ENCODE results near the gene PRKCH.

PRKCH gene

DNA sequence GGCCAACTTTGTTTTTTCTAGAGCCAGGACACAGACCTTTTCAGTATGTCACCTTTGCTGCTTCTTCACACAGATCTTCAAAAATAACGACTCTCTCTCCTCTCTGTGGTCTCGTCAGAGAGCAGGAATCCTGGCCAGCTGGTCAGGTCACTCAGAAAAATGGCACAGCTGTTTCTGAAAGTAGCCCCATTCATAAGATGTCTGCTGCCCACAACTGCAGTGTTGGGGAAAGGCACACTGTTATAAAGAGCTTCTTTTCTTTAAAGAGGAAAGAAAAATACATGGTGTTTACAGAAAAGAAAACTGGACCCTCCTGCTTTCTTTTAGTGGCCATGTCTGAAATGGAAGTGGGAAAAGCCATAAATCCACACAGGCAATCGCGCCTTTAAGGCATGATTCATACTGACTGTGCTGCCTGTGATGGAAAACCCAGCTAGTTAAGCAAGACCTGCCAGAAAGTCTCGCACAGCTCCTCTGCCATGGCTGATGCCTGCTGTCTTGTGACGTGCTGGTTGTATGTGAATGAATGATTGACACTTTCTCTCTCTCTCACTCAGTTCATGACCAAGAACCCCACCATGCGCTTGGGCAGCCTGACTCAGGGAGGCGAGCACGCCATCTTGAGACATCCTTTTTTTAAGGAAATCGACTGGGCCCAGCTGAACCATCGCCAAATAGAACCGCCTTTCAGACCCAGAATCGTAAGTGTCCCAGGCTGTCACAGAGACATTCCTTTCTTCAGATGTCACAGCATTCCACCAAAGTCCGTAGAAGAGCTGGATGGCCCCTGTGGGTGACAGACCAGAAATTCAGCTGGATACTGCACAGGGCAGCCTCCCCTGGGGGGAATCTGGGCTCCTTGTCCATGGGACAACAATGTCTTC, 226.0 kb downstream of the PRKCH start:
- no peak overlapping the region for H3K4me3 ChIP-seq (ENCODE audit: low read depth, low read length)
- in situ Hi-C loops (cut with HindIII; ENCODE audit: low sequenced_read_pairs), result no loop called here
- no peak for DNase-seq (ENCODE audit: low read depth)
- TF ChIP-seq, protein P1, sequence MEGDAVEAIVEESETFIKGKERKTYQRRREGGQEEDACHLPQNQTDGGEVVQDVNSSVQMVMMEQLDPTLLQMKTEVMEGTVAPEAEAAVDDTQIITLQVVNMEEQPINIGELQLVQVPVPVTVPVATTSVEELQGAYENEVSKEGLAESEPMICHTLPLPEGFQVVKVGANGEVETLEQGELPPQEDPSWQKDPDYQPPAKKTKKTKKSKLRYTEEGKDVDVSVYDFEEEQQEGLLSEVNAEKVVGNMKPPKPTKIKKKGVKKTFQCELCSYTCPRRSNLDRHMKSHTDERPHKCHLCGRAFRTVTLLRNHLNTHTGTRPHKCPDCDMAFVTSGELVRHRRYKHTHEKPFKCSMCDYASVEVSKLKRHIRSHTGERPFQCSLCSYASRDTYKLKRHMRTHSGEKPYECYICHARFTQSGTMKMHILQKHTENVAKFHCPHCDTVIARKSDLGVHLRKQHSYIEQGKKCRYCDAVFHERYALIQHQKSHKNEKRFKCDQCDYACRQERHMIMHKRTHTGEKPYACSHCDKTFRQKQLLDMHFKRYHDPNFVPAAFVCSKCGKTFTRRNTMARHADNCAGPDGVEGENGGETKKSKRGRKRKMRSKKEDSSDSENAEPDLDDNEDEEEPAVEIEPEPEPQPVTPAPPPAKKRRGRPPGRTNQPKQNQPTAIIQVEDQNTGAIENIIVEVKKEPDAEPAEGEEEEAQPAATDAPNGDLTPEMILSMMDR (IDR thresholded peaks at IDR 0.05; ENCODE audit: low read depth, low read length, missing control alignments), result no peak

- in situ Hi-C loops (cut with HindIII; ENCODE audit: low sequenced_read_pairs), result no loop called here
- TF ChIP-seq, protein P1 (IDR thresholded peaks at IDR 0.05; ENCODE audit: low read depth, low read length, missing control alignments), result no peak
- DNase-seq (ENCODE audit: low read depth), result no peak
- H3K4me3 ChIP-seq (ENCODE audit: low read depth, low read length), result no peak overlapping the region
These were observed 228.0 kb downstream of the PRKCH start for GRCh38 chr14:61549425-61549824.

GRCh38 chr14:61551384-61551783, 230.0 kb downstream of the PRKCH start:
- in situ Hi-C loops (cut with HindIII; ENCODE audit: low sequenced_read_pairs), result no loop called here
- no peak overlapping the region for H3K4me3 ChIP-seq (ENCODE audit: low read depth, low read length)
- DNase-seq (ENCODE audit: low read depth), result no peak
- TF ChIP-seq, protein P1 (IDR thresholded peaks at IDR 0.05; ENCODE audit: low read depth, low read length, missing control alignments), result no peak

GRCh38 chr14:61552241-61552640, 230.9 kb downstream of the PRKCH start:
- no peak overlapping the region for H3K4me3 ChIP-seq (ENCODE audit: low read depth, low read length)
- in situ Hi-C loops (cut with HindIII; ENCODE audit: low sequenced_read_pairs), result no loop called here
- DNase-seq (ENCODE audit: low read depth), result no peak
- TF ChIP-seq, protein P1 (IDR thresholded peaks at IDR 0.05; ENCODE audit: low read depth, low read length, missing control alignments), result no peak

DNA sequence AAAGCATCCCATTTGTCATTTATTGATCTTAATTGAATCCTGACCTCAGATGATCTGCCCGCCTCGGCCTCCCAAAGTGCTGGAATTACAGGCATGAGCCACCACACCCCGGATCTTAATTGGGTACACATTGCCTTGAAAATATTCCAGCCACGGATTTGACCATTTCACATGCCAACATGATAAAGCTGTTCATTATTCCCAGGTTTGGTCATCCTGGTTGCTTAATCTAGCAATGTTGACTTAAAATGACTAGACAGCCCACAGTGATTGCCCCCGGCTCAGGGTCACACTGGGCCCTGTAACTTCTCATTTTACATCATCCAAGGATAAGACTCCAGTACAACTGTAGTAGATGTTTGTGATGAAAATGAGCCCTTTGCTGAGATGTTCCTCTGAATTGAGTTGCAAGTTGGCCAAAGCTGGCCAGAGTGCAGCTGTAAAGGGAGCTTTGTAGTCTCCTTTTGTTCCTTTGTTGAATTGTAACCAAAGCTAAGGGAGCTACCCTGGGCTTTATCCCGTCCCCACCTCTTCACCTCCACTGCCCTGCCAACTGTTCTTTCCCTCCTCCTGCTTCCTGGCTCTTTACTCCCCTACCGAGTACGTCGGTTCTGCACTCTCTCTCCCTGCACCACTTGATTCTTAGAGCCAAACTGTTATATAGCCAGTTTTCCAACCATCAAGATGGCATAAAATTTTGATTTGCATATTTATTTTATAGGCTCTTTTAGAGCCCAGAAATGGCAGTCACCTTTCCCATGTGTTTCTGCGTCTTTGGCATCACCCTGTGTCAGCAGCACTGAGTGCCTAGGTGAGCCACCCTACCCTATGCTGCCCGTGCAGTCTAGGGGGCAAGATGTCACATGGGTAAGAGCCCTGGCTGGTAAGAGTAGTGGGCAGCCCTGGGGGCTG, 232.6 kb downstream of the PRKCH start:
- no peak overlapping the region for H3K4me3 ChIP-seq (ENCODE audit: low read depth, low read length)
- TF ChIP-seq, protein P1 (IDR thresholded peaks at IDR 0.05; ENCODE audit: low read depth, low read length, missing control alignments), result no peak
- DNase-seq (ENCODE audit: low read depth), result peak; percentile 73
- in situ Hi-C loops (cut with HindIII; ENCODE audit: low sequenced_read_pairs), result no loop called here

GRCh38 chr14:61555056-61555838, 233.9 kb downstream of the PRKCH start:
- H3K4me3 ChIP-seq (ENCODE audit: low read depth, low read length), result no peak overlapping the region
- in situ Hi-C loops (cut with HindIII; ENCODE audit: low sequenced_read_pairs), result no loop called here
- TF ChIP-seq, protein P1 (IDR thresholded peaks at IDR 0.05; ENCODE audit: low read depth, low read length, missing control alignments), result no peak
- no peak for DNase-seq (ENCODE audit: low read depth)

Measured in astrocyte of the cerebellum (primary cell).